Measurements from ENCODE around the gene NPAS1.

DNA sequence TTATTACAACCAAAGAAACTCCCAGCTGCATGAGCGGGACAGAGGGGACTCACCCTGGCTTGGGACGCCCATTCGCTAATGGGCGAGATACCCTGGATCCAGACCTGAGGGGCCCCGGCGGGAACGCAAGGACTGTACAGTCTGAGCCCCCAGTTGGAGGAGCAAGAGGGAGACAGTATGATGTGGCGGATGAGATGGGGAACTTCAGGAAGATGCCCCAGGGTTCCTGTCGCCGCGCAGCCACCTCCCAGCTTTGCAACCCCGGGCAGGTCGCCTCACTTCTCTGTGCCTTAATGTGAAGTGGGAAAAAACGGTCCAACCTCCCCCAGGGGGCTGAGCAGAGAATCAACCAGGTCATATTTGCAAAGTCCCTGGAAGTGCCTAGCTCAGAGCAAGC lies 2.5 kb downstream of the NPAS1 start:
- TF ChIP-seq, protein P1, sequence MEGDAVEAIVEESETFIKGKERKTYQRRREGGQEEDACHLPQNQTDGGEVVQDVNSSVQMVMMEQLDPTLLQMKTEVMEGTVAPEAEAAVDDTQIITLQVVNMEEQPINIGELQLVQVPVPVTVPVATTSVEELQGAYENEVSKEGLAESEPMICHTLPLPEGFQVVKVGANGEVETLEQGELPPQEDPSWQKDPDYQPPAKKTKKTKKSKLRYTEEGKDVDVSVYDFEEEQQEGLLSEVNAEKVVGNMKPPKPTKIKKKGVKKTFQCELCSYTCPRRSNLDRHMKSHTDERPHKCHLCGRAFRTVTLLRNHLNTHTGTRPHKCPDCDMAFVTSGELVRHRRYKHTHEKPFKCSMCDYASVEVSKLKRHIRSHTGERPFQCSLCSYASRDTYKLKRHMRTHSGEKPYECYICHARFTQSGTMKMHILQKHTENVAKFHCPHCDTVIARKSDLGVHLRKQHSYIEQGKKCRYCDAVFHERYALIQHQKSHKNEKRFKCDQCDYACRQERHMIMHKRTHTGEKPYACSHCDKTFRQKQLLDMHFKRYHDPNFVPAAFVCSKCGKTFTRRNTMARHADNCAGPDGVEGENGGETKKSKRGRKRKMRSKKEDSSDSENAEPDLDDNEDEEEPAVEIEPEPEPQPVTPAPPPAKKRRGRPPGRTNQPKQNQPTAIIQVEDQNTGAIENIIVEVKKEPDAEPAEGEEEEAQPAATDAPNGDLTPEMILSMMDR (IDR thresholded peaks at IDR 0.05), result no peak
- TF ChIP-seq EZH2 (IDR thresholded peaks at IDR 0.05), result no peak
